ENCODE data around the gene KRTAP10-2.

KRTAP10-2 gene

GRCh38 chr21:44568667-44569556, 17.6 kb upstream of the KRTAP10-2 start:
- no peaks in the 10 kb centered on the region for H3K4me1 ChIP-seq
- H3K27ac ChIP-seq = no peak overlapping the region
- TF ChIP-seq, protein P1, sequence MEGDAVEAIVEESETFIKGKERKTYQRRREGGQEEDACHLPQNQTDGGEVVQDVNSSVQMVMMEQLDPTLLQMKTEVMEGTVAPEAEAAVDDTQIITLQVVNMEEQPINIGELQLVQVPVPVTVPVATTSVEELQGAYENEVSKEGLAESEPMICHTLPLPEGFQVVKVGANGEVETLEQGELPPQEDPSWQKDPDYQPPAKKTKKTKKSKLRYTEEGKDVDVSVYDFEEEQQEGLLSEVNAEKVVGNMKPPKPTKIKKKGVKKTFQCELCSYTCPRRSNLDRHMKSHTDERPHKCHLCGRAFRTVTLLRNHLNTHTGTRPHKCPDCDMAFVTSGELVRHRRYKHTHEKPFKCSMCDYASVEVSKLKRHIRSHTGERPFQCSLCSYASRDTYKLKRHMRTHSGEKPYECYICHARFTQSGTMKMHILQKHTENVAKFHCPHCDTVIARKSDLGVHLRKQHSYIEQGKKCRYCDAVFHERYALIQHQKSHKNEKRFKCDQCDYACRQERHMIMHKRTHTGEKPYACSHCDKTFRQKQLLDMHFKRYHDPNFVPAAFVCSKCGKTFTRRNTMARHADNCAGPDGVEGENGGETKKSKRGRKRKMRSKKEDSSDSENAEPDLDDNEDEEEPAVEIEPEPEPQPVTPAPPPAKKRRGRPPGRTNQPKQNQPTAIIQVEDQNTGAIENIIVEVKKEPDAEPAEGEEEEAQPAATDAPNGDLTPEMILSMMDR (IDR thresholded peaks at IDR 0.05) = no peak
- H3K27me3 ChIP-seq (ENCODE audit: control insufficient read depth, insufficient read depth, low read length) = no peaks in the 10 kb centered on the region
- H3K79me2 ChIP-seq = no peaks in the 10 kb centered on the region
- H2AFZ ChIP-seq = no peak overlapping the region
- H3K9ac ChIP-seq = no peak overlapping the region
- no peaks in the 10 kb centered on the region for H3K9me3 ChIP-seq (ENCODE audit: control insufficient read depth, low read length)
- no peaks in the 10 kb centered on the region for H3K36me3 ChIP-seq (ENCODE audit: control insufficient read depth, insufficient read depth, low read length)
- H3K4me2 ChIP-seq (ENCODE audit: low read length) = no peak overlapping the region
- no peak overlapping the region for H3K4me3 ChIP-seq (ENCODE audit: low read depth, low read length)

GRCh38 chr21:44568261-44568660, 17.0 kb upstream of the KRTAP10-2 start:
- Histone ChIP-seq H3K36me3 (ENCODE audit: control insufficient read depth, insufficient read depth, low read length) (no peaks in the 10 kb centered on the region), H3K79me2 (no peaks in the 10 kb centered on the region), H2AFZ (no peak overlapping the region), H3K4me3 (ENCODE audit: low read depth, low read length) (no peak overlapping the region), H3K4me2 (ENCODE audit: low read length) (no peak overlapping the region), H3K27me3 (ENCODE audit: control insufficient read depth, insufficient read depth, low read length) (no peaks in the 10 kb centered on the region), H3K4me1 (no peaks in the 10 kb centered on the region), H3K9ac (no peak overlapping the region), H3K27ac (no peak overlapping the region), H3K9me3 (ENCODE audit: control insufficient read depth, low read length) (no peaks in the 10 kb centered on the region)
- TF ChIP-seq, protein P1 (IDR thresholded peaks at IDR 0.05) = no peak

GRCh38 chr21:44567481-44568171, 16.3 kb upstream of the KRTAP10-2 start:
- H3K4me1 ChIP-seq = no peaks in the 10 kb centered on the region
- H2AFZ ChIP-seq = no peak overlapping the region
- no peak overlapping the region for H3K4me3 ChIP-seq (ENCODE audit: low read depth, low read length)
- TF ChIP-seq, protein P1 (IDR thresholded peaks at IDR 0.05) = no peak
- H3K36me3 ChIP-seq (ENCODE audit: control insufficient read depth, insufficient read depth, low read length) = no peaks in the 10 kb centered on the region
- no peak overlapping the region for H3K9ac ChIP-seq
- no peak overlapping the region for H3K4me2 ChIP-seq (ENCODE audit: low read length)
- no peak overlapping the region for H3K27ac ChIP-seq
- H3K9me3 ChIP-seq (ENCODE audit: control insufficient read depth, low read length) = no peaks in the 10 kb centered on the region
- no peaks in the 10 kb centered on the region for H3K79me2 ChIP-seq
- H3K27me3 ChIP-seq (ENCODE audit: control insufficient read depth, insufficient read depth, low read length) = no peaks in the 10 kb centered on the region

DNA sequence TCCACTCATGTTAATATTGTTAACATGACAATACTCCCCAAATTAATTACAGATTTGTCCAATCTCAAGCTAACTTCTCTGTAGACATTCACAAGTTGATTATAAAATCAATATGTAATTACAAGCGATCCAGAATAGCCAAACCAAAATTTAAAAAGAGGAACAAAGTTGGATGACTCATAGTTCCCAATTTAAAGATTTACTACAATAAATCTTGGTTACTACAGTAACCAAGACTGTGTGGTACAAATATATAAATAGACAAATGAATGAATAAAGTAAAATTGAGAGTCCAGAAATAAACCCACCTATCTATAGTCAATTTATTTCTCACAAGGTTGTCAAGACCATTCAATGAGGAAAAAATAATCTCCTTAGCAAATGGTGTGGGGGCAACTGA, 15.1 kb upstream of the KRTAP10-2 start:
- Histone ChIP-seq H3K27me3 (ENCODE audit: control insufficient read depth, insufficient read depth, low read length) (no peaks in the 10 kb centered on the region), H2AFZ (no peak overlapping the region), H3K36me3 (ENCODE audit: control insufficient read depth, insufficient read depth, low read length) (no peaks in the 10 kb centered on the region), H3K4me1 (no peaks in the 10 kb centered on the region), H3K27ac (no peak overlapping the region), H3K9me3 (ENCODE audit: control insufficient read depth, low read length) (no peaks in the 10 kb centered on the region), H3K4me3 (ENCODE audit: low read depth, low read length) (no peak overlapping the region), H3K4me2 (ENCODE audit: low read length) (no peak overlapping the region), H3K9ac (no peak overlapping the region), H3K79me2 (no peaks in the 10 kb centered on the region)
- TF ChIP-seq, protein P1 (IDR thresholded peaks at IDR 0.05) = no peak

All from parathyroid adenoma (tissue), 2 donors.